ENCODE results near the gene MIF4GD. TPM values are rescaled to one million over a fixed set of nuclear protein-coding genes. Genes with fewer than 3 reads are reported as not detected.

The MIF4GD gene
- total RNA-seq, 1 experiment from 2014 or later = 21.6 TPM

DNA sequence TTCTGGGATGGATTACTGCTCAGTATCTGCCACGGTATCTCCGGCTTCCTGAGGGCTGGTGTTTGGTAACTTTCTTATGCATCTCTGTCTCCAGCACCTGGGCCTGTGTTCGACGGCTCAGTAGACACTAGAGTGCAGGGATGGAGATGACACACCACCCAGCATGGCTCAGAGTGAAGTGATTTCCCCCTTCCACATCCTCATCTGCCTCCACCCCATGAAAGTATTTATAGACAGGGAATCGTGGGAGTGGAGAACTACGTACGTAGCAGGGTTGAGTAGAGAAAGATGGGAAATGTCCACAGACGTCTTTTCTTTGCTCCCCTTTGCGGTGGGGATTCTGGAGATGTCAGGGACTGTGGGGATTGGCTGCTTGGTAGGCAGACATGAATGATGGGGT lies 30.0 kb upstream of the MIF4GD start:
- H3K9me3 Mint-ChIP-seq = no peaks in the 10 kb centered on the region
- ATAC-seq = no peak
- CTCF ChIA-PET = interaction anchor here (1.1 to 1.2 kb wide), 2 partner anchors 12 to 111 kb away, joined by 5 to 7 read pairs; partner anchors contain the start of gene SLC25A19

DNA sequence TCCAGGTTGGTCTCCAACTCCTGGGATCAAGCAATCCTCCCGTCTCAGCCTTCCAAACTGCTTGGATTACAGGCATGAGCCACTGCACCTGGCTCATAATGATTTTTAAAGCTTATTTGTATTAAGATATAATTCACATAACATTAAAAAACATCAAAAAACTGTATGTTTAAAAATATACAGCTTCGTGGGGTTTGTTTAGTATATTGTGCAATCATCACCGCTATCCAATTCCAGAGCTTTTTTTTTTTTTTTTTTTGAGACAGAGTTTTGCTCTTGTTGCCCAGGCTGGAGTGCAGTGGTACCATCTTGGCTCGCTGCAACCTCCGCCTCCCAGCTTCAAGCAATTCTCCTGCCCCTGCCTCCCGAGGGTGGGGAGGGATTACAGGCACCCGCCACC lies 29.2 kb upstream of the MIF4GD start:
- ChIA-PET CTCF (interaction anchor here (0.6 to 1.6 kb wide), 4 partner anchors 9 to 112 kb away, joined by 3 to 7 read pairs (median 4); partner anchors contain the start of gene SLC25A19), POLR2A (no interaction called here)
- H3K4me3 Mint-ChIP-seq = no peak overlapping the region
- H3K36me3 Mint-ChIP-seq = no peaks in the 10 kb centered on the region
- DNase-seq (ENCODE audit: low spot score) (no peak), ATAC-seq (no peak)
- H3K4me1 Mint-ChIP-seq = no peaks in the 10 kb centered on the region
- H3K27ac Mint-ChIP-seq = no peak overlapping the region
- TF ChIP-seq SP1 (CRISPR knock-in tag; conservative IDR thresholded peaks at IDR 0.05) (no peak), EMX1 (CRISPR knock-in tag; IDR thresholded peaks at IDR 0.05) (no peak), OVOL2 (CRISPR knock-in tag; IDR thresholded peaks at IDR 0.05; ENCODE audit: borderline replicate concordance) (no peak), USF2 (CRISPR knock-in tag; IDR thresholded peaks at IDR 0.05) (no peak), PRDM15 (CRISPR knock-in tag; IDR thresholded peaks at IDR 0.05) (no peak), FOXJ3 (CRISPR knock-in tag; IDR thresholded peaks at IDR 0.05; ENCODE audit: borderline replicate concordance) (no peak), ESRRA (CRISPR knock-in tag; IDR thresholded peaks at IDR 0.05; ENCODE audit: borderline replicate concordance) (no peak), GTF2I (CRISPR knock-in tag; conservative IDR thresholded peaks at IDR 0.05) (no peak), FOXP1 (CRISPR knock-in tag; IDR thresholded peaks at IDR 0.05; ENCODE audit: borderline replicate concordance) (no peak), KAT7 (CRISPR knock-in tag; IDR thresholded peaks at IDR 0.05; ENCODE audit: borderline replicate concordance) (no peak), ATF3 (CRISPR knock-in tag; conservative IDR thresholded peaks at IDR 0.05) (no peak), ATF1 (CRISPR knock-in tag; IDR thresholded peaks at IDR 0.05) (no peak), PRRX2 (CRISPR knock-in tag; IDR thresholded peaks at IDR 0.05) (no peak)
- no peaks in the 10 kb centered on the region for H3K9me3 Mint-ChIP-seq
- H3K27me3 Mint-ChIP-seq (ENCODE audit: low read depth) = no peaks in the 10 kb centered on the region

More for the DNA sequence above, 30.0 kb upstream of the MIF4GD start:
- Mint-ChIP-seq H3K4me3 (no peak overlapping the region), H3K36me3 (no peaks in the 10 kb centered on the region), H3K4me1 (no peaks in the 10 kb centered on the region), H3K27me3 (ENCODE audit: low read depth) (no peaks in the 10 kb centered on the region), H3K27ac (no peak overlapping the region)
- no peak for DNase-seq (ENCODE audit: low spot score)
- TF ChIP-seq, protein P1, sequence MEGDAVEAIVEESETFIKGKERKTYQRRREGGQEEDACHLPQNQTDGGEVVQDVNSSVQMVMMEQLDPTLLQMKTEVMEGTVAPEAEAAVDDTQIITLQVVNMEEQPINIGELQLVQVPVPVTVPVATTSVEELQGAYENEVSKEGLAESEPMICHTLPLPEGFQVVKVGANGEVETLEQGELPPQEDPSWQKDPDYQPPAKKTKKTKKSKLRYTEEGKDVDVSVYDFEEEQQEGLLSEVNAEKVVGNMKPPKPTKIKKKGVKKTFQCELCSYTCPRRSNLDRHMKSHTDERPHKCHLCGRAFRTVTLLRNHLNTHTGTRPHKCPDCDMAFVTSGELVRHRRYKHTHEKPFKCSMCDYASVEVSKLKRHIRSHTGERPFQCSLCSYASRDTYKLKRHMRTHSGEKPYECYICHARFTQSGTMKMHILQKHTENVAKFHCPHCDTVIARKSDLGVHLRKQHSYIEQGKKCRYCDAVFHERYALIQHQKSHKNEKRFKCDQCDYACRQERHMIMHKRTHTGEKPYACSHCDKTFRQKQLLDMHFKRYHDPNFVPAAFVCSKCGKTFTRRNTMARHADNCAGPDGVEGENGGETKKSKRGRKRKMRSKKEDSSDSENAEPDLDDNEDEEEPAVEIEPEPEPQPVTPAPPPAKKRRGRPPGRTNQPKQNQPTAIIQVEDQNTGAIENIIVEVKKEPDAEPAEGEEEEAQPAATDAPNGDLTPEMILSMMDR (IDR thresholded peaks at IDR 0.05) = no peak
- no peak for TF ChIP-seq NR3C1 (CRISPR knock-in tag; conservative IDR thresholded peaks at IDR 0.05; ENCODE audit: low read depth)
- TF ChIP-seq JAZF1 (CRISPR knock-in tag; IDR thresholded peaks at IDR 0.05) = no peak
- no peak for TF ChIP-seq IRF2 (CRISPR knock-in tag; IDR thresholded peaks at IDR 0.05; ENCODE audit: borderline replicate concordance, low read depth)
- no peak for TF ChIP-seq ZNF138 (CRISPR knock-in tag; conservative IDR thresholded peaks at IDR 0.05)
- no peak for TF ChIP-seq ZNF425 (CRISPR knock-in tag; conservative IDR thresholded peaks at IDR 0.05)
- POLR2A ChIA-PET = no interaction called here
